Fibroblast of the aortic adventitia (primary cell): ENCODE results near the gene TOE1. TPM values are rescaled to one million over a fixed set of nuclear protein-coding genes. Genes with fewer than 3 reads are reported as not detected.
A peak's percentile ranks its signal among the peaks of the same experiment; 100 is the strongest.

Experiments used
- DNase-seq: peaks from one replicate; pipeline ENCODE4 v3.0.0-alpha.2; 2010; ENCODE audit warnings: low read depth
- H3K4me3 ChIP-seq: 2 replicates; pipeline ENCODE4 v1.5.1; 2011; ENCODE audit warnings: low read depth, mild to moderate bottlenecking, control low read depth, low read length, moderate library complexity
- total RNA-seq: library from RNA; depleted of rRNA; stranded (reverse); fragments of >200 nt; gene quantifications from 2 replicates; pipeline ENCODE4 v1.2.3, GENCODE V29; 2012; ENCODE audit warnings: low replicate concordance
- TF ChIP-seq, protein P1 (sequence below): IDR thresholded peaks from 2 replicates; pipeline ENCODE4 v1.5.1; 2011; ENCODE audit warnings: mild to moderate bottlenecking, low read length, control low read depth, inconsistent platforms; ENCODE audit not compliant: insufficient read depth

The TOE1 gene
- total RNA-seq, 1 donor = 14.7 TPM

DNA sequence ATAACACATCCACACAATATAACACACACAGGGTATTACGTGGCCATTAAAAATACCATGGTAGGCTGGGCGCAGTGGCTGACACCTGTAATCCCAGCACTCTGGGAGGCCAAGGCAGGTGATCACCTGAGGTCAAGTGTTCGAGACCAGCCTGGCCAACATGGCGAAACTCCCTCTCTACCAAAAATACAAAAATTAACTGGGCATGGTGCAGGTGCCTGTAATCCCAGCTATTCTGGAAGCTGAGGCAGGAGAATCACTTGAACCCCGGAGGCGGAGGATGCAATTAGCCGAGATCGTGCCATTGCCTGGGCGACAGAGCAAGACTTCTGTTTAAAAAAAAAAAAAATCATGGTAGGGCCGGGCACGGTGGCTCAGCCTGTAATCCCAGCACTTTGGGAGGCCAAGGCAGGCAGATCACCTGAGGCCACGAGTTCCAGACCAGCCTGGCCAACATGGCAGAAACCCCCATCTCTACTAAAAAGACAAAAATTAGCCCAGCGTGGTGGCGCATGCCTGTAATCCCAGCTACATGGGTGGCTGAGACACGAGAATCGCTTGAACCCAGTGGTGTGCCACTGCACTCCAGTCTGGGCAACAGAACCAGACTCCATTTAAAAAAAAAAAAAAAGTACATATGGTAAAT is 37.3 kb upstream of the TOE1 start:
- H3K4me3 ChIP-seq = peak overlapping the region; percentile 68
- TF ChIP-seq, protein P1, sequence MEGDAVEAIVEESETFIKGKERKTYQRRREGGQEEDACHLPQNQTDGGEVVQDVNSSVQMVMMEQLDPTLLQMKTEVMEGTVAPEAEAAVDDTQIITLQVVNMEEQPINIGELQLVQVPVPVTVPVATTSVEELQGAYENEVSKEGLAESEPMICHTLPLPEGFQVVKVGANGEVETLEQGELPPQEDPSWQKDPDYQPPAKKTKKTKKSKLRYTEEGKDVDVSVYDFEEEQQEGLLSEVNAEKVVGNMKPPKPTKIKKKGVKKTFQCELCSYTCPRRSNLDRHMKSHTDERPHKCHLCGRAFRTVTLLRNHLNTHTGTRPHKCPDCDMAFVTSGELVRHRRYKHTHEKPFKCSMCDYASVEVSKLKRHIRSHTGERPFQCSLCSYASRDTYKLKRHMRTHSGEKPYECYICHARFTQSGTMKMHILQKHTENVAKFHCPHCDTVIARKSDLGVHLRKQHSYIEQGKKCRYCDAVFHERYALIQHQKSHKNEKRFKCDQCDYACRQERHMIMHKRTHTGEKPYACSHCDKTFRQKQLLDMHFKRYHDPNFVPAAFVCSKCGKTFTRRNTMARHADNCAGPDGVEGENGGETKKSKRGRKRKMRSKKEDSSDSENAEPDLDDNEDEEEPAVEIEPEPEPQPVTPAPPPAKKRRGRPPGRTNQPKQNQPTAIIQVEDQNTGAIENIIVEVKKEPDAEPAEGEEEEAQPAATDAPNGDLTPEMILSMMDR = no peak
- no peak for DNase-seq

DNA sequence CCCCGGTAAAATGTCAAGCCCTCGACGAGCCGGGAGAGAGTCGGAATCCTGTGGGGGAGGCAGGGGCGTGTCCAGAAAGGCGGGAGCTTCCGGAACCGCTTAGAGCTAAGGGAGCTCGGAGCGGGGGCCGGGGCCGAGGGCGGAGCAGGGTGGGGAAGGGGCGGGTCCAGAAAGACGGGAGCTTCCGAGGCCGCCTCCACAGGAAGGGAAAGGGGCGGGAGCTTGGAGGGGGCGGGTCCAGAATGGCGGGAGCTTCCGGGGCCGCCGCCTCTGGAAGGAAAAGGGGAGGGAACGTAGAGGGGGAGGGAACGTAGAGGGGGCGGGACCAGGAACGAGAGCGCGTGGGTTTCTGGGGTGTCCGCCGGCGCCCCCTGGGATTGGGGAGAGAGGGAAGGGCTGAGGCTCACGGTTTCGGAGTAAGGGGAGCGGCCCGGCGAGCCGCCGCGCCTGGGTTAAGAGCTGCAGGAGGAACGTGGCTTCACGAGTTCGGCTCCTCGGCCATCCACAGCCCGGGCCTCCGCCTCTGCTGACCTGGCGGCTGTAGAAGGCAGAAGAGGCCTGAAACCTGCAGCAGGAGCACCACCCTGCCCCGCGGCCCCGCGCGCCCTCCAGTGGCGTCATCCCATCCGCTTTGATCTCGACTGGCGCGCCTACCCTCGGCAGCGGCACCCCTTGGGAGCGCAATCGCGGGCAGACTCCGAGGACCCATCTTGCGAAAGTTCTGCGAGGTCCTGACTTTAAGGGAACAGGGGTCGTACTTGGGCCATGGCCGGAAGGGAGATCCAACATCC is 36.3 kb upstream of the TOE1 start:
- H3K4me3 ChIP-seq = peak overlapping the region; percentile 78
- peak; percentile 96 for DNase-seq
- TF ChIP-seq, protein P1 = peak; percentile 62

DNA sequence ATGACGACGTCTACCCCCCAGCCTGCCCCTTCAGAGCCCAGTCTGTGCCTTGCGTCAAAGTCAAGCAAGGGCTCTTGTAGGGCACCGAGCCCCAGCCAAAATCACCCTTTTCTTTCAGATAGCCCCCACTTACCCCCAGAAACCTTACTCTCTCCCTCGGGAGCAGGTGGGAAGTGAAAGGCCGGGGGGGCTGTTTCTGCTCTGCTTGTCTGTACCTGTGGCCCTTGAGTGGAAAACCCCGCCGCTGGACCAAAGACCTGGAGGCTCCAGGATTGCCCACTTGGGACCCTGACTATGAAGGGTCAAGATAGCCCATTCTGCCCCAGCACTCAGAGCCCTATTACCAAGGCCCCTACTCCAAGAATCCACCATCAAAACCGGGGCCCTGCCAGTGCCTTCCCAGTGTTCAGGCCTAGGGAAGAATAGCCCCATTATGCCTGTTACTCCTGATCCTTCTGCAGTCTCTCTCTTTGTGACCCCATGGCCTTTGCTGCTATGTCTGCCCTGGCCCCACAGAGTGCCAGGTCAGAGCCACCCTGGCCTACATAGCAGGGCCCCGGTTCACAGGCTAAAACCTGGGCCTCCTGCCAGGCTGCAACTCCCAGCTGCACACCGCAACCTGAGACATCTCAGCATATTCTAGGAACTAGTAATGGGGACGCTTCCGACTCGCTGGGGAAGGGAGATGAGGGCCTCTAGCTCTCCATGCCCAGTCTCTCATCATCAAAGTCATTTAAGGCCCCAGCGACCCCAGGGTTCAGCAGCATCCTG is 35.5 kb upstream of the TOE1 start:
- H3K4me3 ChIP-seq = peak overlapping the region; percentile 78
- TF ChIP-seq, protein P1 = no peak
- no peak for DNase-seq

DNA sequence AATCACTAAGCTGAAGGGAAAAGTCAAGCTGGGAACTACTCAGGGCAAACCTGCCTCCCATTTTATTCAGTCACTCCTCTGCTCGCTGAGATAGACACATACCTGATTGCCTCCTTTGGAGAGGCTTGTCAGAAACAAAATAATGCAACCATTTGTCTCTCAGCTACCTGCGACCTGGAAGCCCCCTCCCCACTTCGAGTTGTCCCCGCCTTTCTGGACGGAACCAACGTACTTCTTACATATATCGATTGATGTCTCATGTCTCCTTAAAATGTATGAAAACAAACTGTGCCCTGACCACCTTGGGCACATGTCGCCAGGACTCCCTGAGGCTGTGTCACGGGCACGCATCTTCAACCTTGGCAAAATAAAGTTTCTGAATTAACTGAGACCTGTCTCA is 34.7 kb upstream of the TOE1 start:
- no peak for DNase-seq
- H3K4me3 ChIP-seq = no peak overlapping the region
- TF ChIP-seq, protein P1 = no peak

DNA sequence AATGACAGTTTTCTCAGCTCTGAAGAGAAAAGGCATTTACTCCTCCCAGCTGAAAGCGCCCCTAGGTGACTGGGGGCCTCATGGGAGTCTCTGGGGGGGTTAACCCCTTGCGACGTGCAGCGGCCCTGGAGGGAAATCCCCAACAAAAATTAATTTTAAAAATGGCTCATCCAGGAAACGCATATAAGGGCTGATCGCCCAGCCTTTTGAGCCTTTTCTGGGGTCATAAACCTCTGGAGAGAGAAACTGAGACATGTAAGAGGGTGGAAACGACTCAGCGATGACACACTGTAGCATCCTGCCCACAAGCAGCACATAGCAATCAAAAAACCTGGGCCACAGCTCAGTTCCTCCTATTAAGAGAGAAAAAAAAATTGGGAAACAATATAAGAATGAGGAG is 33.7 kb upstream of the TOE1 start:
- TF ChIP-seq, protein P1 = no peak
- no peak overlapping the region for H3K4me3 ChIP-seq
- no peak for DNase-seq

DNA sequence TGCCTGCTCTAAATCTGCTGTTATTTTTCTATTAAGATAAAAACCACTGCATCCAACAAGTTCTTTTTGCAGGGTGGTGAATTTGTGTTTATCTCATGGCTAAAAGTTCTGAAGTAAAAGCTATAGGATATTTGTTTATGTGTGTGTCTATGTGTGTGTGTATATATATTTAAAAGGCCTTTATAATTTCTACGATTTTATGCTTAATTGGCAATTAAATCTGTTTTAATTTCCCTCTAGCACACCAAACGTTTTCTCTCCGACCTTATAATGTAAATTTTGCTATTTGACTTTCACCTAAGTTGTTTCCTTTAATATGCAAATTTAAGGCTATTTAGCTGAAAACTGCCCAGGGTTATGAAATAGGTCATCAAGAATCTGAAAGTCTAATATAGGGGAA is 33.1 kb upstream of the TOE1 start:
- H3K4me3 ChIP-seq = no peak overlapping the region
- no peak for DNase-seq
- TF ChIP-seq, protein P1 = no peak
